ENCODE data around the gene HOXA6.

The HOXA6 gene

DNA sequence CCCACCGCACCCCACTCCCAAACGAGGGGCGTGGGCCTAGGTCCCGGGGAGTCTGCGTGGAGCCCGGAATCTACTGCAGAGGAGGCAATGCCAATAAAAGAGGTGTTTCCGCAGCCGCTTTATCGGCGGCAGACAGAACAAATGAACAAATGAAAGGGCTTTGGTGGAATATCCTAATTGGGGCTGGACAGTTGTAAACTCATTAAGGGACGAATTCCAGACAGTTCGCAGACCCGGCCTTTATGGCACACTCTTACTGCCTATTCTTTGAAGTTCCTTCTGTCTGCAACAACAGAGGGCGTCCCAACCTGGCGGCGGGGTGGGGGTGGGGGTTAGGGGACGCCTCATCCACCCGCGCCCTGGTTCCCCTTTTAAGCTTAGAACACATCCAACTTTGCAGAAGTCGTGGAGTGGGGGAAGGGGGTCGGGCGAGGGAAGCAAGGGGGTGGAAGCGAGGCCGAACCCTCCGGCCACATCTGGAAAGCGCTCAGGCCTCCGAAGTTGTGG is 13.7 kb upstream of the HOXA6 start:
- FAIRE-seq, result no peak

DNA sequence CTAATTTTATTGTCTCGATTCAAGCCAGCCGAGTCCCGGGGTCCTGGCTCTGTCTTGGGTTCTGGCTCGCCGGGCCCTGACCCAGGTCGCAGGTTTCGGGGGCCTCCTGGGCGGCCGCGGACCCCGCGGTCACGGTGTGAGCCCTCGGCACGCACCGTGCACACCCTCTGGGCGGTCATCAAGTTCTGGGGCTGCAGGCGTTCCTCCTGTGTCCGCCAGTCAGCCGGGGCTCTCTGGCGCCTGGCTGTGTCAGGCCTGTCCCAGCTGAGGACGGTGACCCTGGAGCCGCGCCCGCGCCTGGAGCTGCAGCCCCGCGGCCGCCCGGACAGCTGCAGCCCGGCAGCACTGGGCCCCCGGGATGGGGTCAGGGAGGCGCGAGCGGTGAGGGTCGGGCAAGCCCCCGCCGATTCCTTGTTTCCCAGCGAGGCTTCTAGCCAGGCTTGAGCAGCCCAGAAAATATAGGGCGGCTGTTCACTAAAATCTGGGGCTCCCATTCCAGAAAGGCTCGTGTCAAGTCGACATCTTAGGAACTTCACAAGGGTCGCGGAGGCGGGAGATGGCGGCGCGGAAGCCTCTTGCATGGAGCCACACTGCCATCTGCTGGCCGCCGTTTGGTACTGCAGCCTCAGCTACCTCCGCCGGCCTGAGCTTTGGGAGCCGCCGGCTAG is 13.1 kb upstream of the HOXA6 start:
- peak; percentile 84 for FAIRE-seq

- no peak for FAIRE-seq
These were observed 12.6 kb upstream of the HOXA6 start for GRCh38 chr7:27160145-27160545.

DNA sequence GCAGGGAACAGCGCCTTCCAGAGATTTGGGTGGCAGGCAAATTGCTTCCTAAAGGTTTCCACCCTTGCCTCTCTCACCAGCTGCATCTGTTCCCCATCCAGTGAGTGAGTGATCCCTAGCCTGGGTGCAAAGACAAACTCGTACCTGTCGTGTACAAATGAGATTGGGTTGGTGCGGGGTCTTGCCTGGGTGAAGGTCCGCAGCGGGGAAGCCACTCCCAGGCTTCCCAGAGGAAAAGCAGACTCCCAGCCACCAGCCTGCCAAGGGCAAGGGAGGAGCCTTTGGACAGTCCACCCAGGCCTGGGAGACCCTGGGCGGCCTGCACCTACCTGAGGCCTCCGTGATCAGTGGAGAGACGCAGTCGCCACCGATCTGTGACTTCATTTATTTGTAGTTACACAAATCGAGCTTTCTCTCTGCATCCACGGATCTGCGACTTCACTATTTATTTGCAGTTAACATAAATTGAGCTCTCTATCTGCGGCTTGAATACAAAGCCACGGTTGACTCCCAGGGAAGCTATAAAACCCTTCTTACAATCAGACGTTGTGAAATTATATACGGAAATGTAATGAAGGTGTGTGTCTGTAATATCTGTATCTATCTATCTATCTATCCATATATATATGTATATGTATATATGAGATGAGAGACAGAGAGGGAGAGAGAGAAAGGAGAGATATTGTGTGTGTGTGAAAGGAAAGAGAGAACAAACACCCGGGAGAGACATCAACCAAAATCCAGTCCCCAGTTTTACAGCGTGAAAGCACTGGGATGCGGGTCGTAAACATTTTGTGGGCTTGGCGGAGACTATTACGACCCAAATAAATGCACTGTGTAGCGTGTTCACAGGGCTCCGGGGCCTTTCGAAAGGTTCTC is 11.9 kb upstream of the HOXA6 start:
- peak; percentile 36 for FAIRE-seq

- no peak for FAIRE-seq
These were observed 11.1 kb upstream of the HOXA6 start for GRCh38 chr7:27158436-27159265.

- no peak for FAIRE-seq
These were observed 10.3 kb upstream of the HOXA6 start for GRCh38 chr7:27157702-27158431.

GRCh38 chr7:27156916-27157701 is 9.5 kb upstream of the HOXA6 start:
- no peak for FAIRE-seq

- peak; percentile 92 for FAIRE-seq
These were observed 8.9 kb upstream of the HOXA6 start, which contains the start of gene HOXA7 for GRCh38 chr7:27156508-27156898. HOXA7 (minus strand) TSS chr7:27156675; CDS start chr7:27156545, 130 bp downstream.

DNA sequence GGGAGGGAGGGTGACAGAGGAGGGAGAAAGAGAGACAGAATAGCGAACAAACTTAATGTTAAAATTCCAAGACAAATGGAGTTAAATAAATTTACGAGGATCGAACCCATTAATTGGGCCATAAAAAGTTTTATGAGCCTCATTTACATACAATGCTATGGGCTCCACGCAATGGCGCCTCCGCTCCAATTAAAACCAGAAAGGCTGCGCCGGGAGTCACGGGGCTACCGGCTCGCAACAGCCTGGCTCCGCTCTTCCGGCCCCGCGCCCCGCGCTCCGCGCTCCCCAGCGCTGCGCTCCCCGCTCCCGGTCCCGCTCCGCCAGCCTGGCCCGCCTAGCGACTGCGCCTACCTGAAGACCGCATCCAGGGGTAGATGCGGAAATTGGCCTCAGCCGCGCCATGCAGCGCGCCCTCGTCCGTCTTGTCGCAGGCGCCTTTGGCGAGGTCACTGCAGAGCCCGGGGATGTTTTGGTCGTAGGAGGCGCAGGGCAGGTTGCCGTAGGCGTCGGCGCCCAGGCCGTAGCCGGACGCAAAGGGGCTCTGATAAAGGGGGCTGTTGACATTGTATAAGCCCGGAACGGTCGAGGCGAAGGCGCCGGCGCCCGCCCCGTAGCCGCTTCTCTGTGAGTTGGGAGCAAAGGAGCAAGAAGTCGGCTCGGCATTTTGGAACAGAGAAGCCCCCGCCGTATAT is 8.4 kb upstream of the HOXA6 start:
- FAIRE-seq, result peak; percentile 88

DNA sequence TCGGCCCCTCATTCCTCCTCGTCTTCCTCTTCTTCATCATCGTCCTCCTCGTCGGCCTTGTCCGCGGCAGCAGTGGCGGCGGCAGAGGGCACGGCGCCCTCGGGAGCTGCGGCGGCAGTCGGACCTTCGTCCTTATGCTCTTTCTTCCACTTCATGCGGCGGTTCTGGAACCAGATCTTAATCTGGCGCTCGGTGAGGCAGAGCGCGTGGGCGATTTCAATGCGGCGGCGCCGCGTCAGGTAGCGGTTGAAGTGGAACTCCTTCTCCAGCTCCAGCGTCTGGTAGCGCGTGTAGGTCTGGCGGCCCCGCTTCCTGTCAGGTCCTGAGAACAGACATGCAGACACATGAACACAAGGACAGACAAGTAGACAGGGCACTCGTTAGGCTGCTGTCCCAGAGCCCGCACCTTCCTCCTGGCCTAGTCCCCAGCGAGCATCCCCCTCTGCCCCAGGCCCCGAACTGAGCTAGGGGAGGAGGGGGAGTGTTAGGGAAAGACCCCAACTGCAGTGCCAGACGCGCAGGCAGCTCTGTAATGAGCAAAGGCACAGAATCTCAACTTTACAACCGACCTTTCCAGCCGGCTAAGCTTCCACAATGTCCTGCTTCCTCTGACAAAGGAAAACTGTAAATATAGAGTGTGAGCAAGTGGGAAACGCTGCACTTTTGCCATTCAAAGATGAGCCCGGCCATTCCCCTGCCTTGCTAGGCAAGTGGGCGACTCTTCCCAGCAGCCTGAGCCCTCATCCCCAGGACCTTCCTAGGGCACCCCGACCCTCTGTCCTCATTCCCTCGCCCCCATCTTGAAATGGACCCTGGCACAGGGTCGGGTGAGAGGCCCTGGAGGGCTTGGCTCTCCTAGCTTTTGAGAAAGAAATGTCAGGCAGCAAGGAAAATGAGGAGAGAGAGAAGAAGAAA is 7.6 kb upstream of the HOXA6 start:
- FAIRE-seq, result peak; percentile 27

GRCh38 chr7:27154369-27154768 is 6.8 kb upstream of the HOXA6 start:
- FAIRE-seq, result no peak

DNA sequence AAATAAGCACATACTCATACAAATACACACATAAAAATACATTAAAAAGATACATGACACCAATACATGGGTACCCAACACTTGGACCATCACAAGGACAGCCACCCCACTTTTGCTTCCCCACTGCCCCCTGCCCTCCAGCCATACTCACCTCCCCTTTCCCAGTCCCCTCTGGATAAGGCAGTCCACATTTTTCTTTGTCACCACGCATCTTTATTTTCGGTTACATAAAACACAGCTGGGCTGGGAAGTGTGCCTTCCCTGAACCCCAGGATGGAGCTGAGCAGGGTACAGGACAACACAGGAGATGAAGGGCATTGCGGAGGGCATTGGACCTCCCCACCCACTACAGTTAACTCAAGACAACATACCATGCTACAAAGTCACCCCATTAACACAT is 6.0 kb upstream of the HOXA6 start:
- FAIRE-seq, result no peak

- peak; percentile 49 for FAIRE-seq
These were observed 5.4 kb upstream of the HOXA6 start for GRCh38 chr7:27152816-27153442.

- FAIRE-seq, result peak; percentile 98
These were observed 4.6 kb upstream of the HOXA6 start, which contains the start of gene HOXA3 for GRCh38 chr7:27151931-27152815. HOXA3 (minus strand) TSS chr7:27152583; CDS start chr7:27110640, 41,943 bp downstream.

DNA sequence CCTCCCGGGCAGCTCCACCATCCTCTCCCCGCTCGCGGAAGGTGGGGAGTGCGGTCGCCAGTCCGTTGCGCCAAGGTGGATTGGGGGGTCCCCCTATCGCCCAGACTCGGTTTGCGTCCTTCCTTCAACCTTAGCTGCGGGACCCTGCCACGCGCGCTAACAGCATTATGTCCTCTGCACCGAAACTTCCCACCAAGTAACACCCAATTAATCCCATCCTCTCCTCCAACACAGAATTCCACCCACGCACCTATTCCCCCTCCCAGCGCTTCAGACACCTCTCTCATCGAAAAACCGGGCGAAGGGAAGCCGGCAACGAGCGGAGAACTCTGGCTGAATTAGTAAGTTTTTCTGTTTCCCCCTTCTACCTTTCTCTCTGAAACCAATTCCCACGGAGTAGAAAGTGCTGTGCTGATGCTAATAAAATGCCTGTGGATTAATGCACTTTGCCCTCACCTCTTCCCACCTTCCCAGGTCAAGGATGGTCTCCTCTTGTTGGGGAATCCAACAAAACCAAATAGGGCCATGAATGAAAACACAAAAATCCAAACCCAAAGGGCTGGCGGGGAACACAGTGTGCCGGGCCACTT is 3.9 kb upstream of the HOXA6 start:
- FAIRE-seq, result no peak

- peak; percentile 80 for FAIRE-seq
These were observed 3.2 kb upstream of the HOXA6 start for GRCh38 chr7:27150568-27151340.

Data from G401.6 (cell line).